SK-N-SH treated with all-trans-retinoic acid at 6 μM for 48 hours (cell line): Measurements from ENCODE around the gene NF1.

ENCODE experiments used
- ARNTL ChIP-seq: fragments of 450-650 bp; formaldehyde crosslinking; IDR thresholded peaks from 2 replicates; pipeline ENCODE4 v1.5.0; 2020; ENCODE audit warnings: low read depth, mild to moderate bottlenecking, moderate library complexity, borderline replicate concordance
- BACH2 ChIP-seq: fragments of 250-450 bp; sonication (Bioruptor Pico); IDR thresholded peaks from 2 replicates; pipeline ENCODE4 v1.9.0; 2021; ENCODE audit warnings: mild to moderate bottlenecking, borderline replicate concordance
- CSDC2 ChIP-seq: fragments of 250-450 bp; sonication (Bioruptor Pico); IDR thresholded peaks from 2 replicates; pipeline ENCODE4 v1.5.0; 2020; ENCODE audit warnings: mild to moderate bottlenecking, moderate library complexity
- GLIS3 ChIP-seq: fragments of 250-450 bp; sonication (Bioruptor Pico); IDR thresholded peaks from 2 replicates; pipeline ENCODE4 v1.5.0; 2020; ENCODE audit warnings: mild to moderate bottlenecking, moderate library complexity
- ISL1 ChIP-seq: fragments of 250-450 bp; sonication (Bioruptor Pico); IDR thresholded peaks from 2 replicates; pipeline ENCODE4 v2.1.2; 2022; ENCODE audit warnings: mild to moderate bottlenecking, moderate library complexity
- OSR1 ChIP-seq: fragments of 250-450 bp; sonication (Bioruptor Pico); IDR thresholded peaks from 2 replicates; pipeline ENCODE4 v1.8.0; 2022; ENCODE audit warnings: moderate library complexity, mild to moderate bottlenecking, inconsistent platforms
- RARB ChIP-seq: fragments of 250-450 bp; sonication (Bioruptor Pico); IDR thresholded peaks from 2 replicates; pipeline ENCODE4 v1.8.0; 2021; ENCODE audit warnings: mild to moderate bottlenecking, moderate library complexity
- SNAI2 ChIP-seq: fragments of 250-450 bp; sonication (Bioruptor Pico); IDR thresholded peaks from 2 replicates; pipeline ENCODE4 v1.5.0; 2020; ENCODE audit warnings: mild to moderate bottlenecking, moderate library complexity
- TCF4 ChIP-seq: fragments of 250-450 bp; sonication (Bioruptor Pico); IDR thresholded peaks from 2 replicates; pipeline ENCODE4 v1.8.0; 2021; ENCODE audit warnings: mild to moderate bottlenecking, moderate library complexity, borderline replicate concordance
- ZFP3 ChIP-seq: fragments of 250-450 bp; sonication (Bioruptor Pico); IDR thresholded peaks from 2 replicates; pipeline ENCODE4 v1.5.0; 2020; ENCODE audit warnings: mild to moderate bottlenecking, moderate library complexity
- ZFP30 ChIP-seq: fragments of 450-650 bp; formaldehyde crosslinking; IDR thresholded peaks from 2 replicates; pipeline ENCODE4 v1.5.0; 2022; ENCODE audit warnings: mild to moderate bottlenecking, moderate library complexity
- ZNF70 ChIP-seq: fragments of 450-650 bp; formaldehyde crosslinking; IDR thresholded peaks from 2 replicates; pipeline ENCODE4 v1.5.0; 2020; ENCODE audit warnings: mild to moderate bottlenecking, moderate library complexity
- TF ChIP-seq, protein P1 (sequence below): fragments of 250-450 bp; sonication (Bioruptor Pico); IDR thresholded peaks from 2 replicates; pipeline ENCODE4 v1.8.0; 2020; ENCODE audit warnings: mild to moderate bottlenecking, moderate library complexity, borderline replicate concordance
- TF ChIP-seq, protein P2 (sequence below): fragments of 250-450 bp; sonication (Bioruptor Pico); IDR thresholded peaks from 2 replicates; pipeline ENCODE4 v1.8.0; 2021; ENCODE audit warnings: low read depth, mild to moderate bottlenecking, moderate library complexity, borderline replicate concordance

DNA sequence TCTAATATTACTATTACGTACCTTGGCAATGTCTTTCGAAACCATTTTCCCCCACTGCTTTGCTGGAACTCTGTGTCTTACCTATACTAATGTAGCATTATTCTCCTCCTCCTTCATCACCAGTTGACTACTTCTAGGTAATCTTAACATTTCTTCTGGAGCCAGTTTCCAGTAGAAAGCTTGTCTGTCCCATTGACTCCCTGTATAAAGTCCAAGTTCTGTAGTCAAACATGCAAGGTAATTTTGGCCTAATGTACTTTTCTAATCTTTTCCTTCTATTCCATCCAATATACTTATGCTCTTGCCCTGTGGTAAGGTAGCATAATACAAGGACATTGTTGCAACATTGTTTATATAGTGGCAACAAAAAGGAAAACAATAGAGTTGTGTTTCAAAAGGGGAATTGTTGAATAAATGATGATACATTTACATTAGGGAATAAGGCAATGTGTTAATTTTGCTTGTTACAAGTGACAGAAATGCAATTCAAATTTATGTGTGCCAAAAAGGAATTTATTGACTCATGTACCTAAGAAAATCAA lies 174.3 kb downstream of the NF1 start:
- TF ChIP-seq, protein P1, sequence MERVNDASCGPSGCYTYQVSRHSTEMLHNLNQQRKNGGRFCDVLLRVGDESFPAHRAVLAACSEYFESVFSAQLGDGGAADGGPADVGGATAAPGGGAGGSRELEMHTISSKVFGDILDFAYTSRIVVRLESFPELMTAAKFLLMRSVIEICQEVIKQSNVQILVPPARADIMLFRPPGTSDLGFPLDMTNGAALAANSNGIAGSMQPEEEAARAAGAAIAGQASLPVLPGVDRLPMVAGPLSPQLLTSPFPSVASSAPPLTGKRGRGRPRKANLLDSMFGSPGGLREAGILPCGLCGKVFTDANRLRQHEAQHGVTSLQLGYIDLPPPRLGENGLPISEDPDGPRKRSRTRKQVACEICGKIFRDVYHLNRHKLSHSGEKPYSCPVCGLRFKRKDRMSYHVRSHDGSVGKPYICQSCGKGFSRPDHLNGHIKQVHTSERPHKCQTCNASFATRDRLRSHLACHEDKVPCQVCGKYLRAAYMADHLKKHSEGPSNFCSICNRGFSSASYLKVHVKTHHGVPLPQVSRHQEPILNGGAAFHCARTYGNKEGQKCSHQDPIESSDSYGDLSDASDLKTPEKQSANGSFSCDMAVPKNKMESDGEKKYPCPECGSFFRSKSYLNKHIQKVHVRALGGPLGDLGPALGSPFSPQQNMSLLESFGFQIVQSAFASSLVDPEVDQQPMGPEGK (CRISPR knock-in tag): no peak
- TF ChIP-seq RARB (CRISPR knock-in tag) (no peak), CSDC2 (CRISPR knock-in tag) (no peak), ZNF70 (CRISPR knock-in tag) (no peak), SNAI2 (CRISPR knock-in tag) (no peak), ARNTL (CRISPR knock-in tag) (no peak), ZFP3 (CRISPR knock-in tag) (no peak), ZFP30 (CRISPR knock-in tag) (no peak), BACH2 (CRISPR knock-in tag) (no peak), ISL1 (CRISPR knock-in tag) (no peak), TCF4 (CRISPR knock-in tag) (no peak), GLIS3 (CRISPR knock-in tag) (no peak), OSR1 (CRISPR knock-in tag) (no peak)
- TF ChIP-seq, protein P2, sequence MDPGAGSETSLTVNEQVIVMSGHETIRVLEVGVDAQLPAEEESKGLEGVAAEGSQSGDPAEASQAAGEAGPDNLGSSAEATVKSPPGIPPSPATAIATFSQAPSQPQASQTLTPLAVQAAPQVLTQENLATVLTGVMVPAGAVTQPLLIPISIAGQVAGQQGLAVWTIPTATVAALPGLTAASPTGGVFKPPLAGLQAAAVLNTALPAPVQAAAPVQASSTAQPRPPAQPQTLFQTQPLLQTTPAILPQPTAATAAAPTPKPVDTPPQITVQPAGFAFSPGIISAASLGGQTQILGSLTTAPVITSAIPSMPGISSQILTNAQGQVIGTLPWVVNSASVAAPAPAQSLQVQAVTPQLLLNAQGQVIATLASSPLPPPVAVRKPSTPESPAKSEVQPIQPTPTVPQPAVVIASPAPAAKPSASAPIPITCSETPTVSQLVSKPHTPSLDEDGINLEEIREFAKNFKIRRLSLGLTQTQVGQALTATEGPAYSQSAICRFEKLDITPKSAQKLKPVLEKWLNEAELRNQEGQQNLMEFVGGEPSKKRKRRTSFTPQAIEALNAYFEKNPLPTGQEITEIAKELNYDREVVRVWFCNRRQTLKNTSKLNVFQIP: no peak
